ENCODE data around the gene BMP6.

DNA sequence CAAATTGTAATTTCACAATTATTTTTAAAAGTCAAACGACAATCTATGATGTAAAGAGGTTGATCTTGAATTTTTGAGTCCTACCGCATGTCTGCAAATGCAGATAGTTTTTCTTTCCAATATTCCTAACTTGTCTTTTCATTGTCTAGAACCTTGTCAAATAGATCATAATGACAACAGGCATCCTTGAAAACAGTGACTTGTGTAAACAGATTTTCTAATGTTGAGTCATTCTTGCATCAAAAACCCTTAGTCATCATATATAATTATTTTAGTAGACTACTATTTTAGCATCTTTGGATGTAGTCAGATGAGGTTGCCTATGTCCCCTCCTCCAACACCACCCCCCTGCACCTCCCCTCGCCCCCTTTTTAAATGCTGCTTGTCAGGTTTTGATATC lies 43.8 kb downstream of the BMP6 start:
- TF ChIP-seq, protein P1, sequence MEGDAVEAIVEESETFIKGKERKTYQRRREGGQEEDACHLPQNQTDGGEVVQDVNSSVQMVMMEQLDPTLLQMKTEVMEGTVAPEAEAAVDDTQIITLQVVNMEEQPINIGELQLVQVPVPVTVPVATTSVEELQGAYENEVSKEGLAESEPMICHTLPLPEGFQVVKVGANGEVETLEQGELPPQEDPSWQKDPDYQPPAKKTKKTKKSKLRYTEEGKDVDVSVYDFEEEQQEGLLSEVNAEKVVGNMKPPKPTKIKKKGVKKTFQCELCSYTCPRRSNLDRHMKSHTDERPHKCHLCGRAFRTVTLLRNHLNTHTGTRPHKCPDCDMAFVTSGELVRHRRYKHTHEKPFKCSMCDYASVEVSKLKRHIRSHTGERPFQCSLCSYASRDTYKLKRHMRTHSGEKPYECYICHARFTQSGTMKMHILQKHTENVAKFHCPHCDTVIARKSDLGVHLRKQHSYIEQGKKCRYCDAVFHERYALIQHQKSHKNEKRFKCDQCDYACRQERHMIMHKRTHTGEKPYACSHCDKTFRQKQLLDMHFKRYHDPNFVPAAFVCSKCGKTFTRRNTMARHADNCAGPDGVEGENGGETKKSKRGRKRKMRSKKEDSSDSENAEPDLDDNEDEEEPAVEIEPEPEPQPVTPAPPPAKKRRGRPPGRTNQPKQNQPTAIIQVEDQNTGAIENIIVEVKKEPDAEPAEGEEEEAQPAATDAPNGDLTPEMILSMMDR (IDR thresholded peaks at IDR 0.05; ENCODE audit: poor library complexity, severe bottlenecking), result no peak
- TF ChIP-seq TAF1 (IDR thresholded peaks at IDR 0.05; ENCODE audit: low read depth) (no peak), MXI1 (conservative IDR thresholded peaks at IDR 0.05; ENCODE audit: poor library complexity, severe bottlenecking) (no peak), SMC3 (conservative IDR thresholded peaks at IDR 0.05; ENCODE audit: poor library complexity) (no peak), EZH2 (IDR thresholded peaks at IDR 0.05; ENCODE audit: borderline replicate concordance, insufficient read depth, low read length, poor library complexity, severe bottlenecking) (no peak), RAD21 (conservative IDR thresholded peaks at IDR 0.05) (no peak), POLR2AphosphoS5 (IDR thresholded peaks at IDR 0.05) (no peak), EP300 (conservative IDR thresholded peaks at IDR 0.05; ENCODE audit: poor library complexity, severe bottlenecking) (no peak)
- TF ChIP-seq, protein P2, sequence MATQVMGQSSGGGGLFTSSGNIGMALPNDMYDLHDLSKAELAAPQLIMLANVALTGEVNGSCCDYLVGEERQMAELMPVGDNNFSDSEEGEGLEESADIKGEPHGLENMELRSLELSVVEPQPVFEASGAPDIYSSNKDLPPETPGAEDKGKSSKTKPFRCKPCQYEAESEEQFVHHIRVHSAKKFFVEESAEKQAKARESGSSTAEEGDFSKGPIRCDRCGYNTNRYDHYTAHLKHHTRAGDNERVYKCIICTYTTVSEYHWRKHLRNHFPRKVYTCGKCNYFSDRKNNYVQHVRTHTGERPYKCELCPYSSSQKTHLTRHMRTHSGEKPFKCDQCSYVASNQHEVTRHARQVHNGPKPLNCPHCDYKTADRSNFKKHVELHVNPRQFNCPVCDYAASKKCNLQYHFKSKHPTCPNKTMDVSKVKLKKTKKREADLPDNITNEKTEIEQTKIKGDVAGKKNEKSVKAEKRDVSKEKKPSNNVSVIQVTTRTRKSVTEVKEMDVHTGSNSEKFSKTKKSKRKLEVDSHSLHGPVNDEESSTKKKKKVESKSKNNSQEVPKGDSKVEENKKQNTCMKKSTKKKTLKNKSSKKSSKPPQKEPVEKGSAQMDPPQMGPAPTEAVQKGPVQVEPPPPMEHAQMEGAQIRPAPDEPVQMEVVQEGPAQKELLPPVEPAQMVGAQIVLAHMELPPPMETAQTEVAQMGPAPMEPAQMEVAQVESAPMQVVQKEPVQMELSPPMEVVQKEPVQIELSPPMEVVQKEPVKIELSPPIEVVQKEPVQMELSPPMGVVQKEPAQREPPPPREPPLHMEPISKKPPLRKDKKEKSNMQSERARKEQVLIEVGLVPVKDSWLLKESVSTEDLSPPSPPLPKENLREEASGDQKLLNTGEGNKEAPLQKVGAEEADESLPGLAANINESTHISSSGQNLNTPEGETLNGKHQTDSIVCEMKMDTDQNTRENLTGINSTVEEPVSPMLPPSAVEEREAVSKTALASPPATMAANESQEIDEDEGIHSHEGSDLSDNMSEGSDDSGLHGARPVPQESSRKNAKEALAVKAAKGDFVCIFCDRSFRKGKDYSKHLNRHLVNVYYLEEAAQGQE (IDR thresholded peaks at IDR 0.05; ENCODE audit: borderline replicate concordance), result no peak

Data from neural cell (in vitro differentiated cells).